HL-60/S4 treated with retinoic acid at 250 ng/mL for 4 days and 3 days (cell line): ENCODE results near the gene ARHGEF10L.

ENCODE experiments used
- in situ Hi-C: fragments of 300-500 bp; cut with MboI; formaldehyde crosslinking; loops from 2 replicates; pipeline ENCODE4 v1.7.0; 2022; ENCODE audit warnings: low sequenced_read_pairs

Gene ARHGEF10L

DNA sequence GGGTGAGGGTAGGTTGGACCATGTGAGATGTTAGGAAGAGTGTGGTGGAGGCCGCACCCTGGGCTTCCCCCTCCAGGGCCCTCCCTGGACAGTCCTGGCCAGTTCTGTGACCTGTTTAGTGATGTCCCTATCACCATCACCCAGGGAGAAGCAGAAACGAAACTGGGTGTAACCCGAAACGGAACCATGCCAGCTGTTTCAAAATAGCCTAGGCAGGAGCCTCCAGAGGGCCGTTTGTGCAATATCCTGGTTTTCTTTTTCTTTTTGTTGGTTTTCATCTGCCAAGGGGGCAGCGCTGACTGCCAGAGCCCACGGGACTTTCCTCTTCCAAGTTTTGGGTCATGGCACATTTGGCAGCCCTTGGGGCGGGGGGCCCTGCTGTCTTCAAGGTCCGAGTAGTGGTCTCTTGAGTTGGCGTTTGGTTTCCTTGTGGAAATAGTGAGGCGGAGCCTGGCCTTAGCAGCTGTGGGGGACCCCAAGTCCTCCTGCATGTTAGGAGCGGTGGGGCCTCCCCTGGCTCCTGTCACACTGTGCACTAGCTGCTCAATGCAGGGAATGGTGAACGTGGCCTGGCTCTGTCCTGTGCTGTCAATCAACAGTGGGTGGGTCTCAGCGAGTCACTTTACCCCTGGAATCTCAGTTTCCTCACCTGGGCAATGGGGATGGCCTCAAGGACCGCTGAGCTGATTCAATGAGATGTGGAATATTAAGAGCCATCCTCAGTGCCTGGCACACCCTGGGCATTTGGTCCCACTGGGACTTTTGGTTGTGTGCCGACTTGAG lies 90.7 kb downstream of the ARHGEF10L start:
- in situ Hi-C loops = no loop called here

- in situ Hi-C loops = no loop called here
These were observed 91.5 kb downstream of the ARHGEF10L start for GRCh38 chr1:17630986-17631385.

- in situ Hi-C loops = no loop called here
These were observed 91.9 kb downstream of the ARHGEF10L start for GRCh38 chr1:17631410-17631809.

- in situ Hi-C loops = no loop called here
These were observed 92.6 kb downstream of the ARHGEF10L start for GRCh38 chr1:17632106-17632505.

GRCh38 chr1:17632541-17633184 lies 93.2 kb downstream of the ARHGEF10L start:
- in situ Hi-C loops = no loop called here

GRCh38 chr1:17633654-17634053 lies 94.2 kb downstream of the ARHGEF10L start:
- in situ Hi-C loops = no loop called here

DNA sequence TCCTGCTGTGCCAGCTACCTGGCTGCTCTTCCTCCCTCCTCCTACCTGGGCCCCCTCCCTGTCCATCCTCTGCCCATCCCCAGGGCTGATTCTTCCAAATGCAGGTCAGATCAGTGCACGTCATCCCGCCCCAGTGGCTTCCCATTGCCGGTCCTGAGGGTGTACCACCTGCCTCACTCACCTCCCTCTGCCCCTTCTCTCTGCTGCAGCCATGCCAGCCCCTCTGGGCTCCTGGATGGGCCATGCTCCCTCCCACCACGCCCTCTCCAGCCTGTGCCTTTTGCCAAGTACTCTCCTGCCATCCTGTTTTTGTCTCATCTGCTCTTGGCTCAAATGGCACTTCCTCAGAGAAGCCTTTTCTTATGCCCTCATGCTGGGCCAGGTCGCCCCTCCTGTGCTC lies 95.8 kb downstream of the ARHGEF10L start:
- in situ Hi-C loops = no loop called here

DNA sequence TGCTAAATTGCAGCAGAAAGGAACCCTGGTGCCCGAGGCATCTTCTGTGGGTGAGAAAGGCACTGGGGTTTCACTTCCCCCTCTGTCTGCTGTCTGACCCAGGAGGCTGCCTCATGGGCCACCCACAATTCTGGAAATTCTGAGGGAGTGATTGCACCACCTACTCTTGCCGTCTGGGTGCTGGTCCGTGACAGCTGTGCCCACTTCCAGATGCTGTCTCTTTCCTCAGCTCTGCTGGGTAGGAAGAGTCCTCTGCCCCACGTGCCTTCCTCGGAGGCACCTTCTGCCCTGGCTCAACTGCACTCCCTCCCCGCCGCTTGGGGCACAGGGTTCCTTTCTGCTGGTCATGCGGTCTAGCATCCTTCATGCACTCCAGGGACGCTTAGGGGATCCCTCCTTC lies 96.3 kb downstream of the ARHGEF10L start:
- in situ Hi-C loops = no loop called here

GRCh38 chr1:17636612-17637011 lies 97.1 kb downstream of the ARHGEF10L start:
- in situ Hi-C loops = no loop called here

GRCh38 chr1:17637055-17637454 lies 97.6 kb downstream of the ARHGEF10L start:
- in situ Hi-C loops = no loop called here

- in situ Hi-C loops = no loop called here
These were observed 100.3 kb downstream of the ARHGEF10L start for GRCh38 chr1:17639703-17640340.

GRCh38 chr1:17640393-17640792 lies 100.9 kb downstream of the ARHGEF10L start:
- in situ Hi-C loops = no loop called here

DNA sequence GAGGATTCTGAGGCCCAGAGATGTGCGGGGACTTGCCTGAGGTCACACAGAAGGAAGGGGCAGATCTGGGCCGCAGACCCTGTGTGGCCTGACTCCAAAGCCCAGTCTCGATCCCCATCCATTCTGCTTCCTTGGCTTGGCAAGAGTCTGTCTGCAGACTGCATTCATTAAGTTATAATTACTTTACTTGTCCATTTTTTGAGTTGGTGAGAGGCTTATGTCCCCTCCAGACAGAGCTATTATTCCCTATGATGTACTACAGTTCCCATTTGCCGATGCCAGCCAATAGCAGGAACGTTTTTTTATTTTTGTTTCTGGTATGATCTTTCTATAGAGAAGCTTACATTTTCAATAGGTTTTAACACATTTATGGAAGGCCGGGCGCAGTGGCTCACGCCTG lies 101.5 kb downstream of the ARHGEF10L start:
- in situ Hi-C loops = no loop called here

GRCh38 chr1:17642169-17642568 lies 102.7 kb downstream of the ARHGEF10L start:
- in situ Hi-C loops = no loop called here

DNA sequence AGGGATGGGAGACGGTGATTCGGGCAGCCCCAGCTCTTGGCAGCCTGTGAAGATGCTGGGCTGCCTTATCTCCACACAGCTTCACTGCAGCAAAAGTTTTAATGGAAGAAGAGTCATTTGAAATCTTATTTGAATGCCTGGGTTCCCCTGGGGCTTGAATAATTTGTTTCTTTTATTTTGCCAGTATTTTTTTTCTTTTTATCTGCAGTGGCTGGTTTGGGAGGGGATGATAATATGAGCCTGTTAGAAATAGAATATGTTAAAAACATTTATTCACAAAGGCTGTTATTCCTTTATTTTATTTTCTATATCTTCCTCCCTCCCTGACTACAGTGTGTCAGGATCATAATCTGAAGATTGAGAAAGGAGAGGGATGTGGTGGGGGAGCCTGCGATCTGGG lies 103.4 kb downstream of the ARHGEF10L start:
- in situ Hi-C loops = no loop called here

DNA sequence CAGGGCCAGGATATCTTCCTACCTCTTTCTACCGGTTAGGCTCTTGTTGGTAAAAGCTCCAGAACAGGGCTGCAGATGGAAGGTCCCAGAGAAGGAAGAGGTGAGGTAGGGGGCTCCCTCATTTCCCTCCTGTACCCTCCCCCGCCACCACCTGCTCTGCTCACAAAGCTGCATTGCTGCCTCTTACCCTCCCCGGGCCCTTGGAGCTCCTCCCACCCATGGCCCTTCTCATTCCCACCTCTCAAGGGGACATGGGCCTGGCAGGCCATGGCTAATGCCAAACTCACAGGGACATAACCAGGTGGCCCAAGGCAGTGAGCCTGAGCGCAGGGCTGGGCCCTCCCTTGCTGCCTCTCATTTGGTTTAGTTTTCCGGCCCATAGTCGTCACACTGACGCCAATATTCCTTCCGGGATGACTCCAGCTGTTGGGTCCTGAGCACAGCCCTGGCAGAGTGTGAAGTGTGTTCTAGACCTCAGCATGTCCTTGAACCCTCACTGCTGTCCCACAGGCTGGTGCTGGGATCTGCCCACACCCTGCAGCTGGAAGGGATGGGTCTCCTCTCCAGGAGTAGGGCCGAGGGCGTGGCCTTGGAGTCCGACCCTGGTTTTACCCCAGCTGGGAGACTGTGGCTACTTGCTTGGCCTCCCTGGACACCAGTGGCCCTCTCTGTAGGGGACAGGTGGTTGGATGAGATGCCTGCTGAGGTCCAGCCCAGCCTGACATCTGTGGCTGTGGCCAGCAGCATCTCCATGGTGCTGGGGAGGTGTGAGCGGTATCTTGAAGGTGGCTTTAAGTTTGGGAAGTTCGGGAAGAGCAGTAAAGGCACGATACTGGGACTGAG lies 104.6 kb downstream of the ARHGEF10L start:
- in situ Hi-C loops = no loop called here

- in situ Hi-C loops = no loop called here
These were observed 105.8 kb downstream of the ARHGEF10L start for GRCh38 chr1:17645068-17645911.

GRCh38 chr1:17646444-17647280 lies 107.2 kb downstream of the ARHGEF10L start:
- in situ Hi-C loops = no loop called here

- in situ Hi-C loops = no loop called here
These were observed 109.1 kb downstream of the ARHGEF10L start for GRCh38 chr1:17648457-17649145.
